CD4-positive, alpha-beta T cell treated with Interleukin-10 for 1 hour (primary cell): ENCODE measurements around the gene KMT5B.

Experiments used
- DNase-seq: peaks from one replicate; pipeline ENCODE4 v3.0.0-alpha.2; 2020

Gene KMT5B

DNA sequence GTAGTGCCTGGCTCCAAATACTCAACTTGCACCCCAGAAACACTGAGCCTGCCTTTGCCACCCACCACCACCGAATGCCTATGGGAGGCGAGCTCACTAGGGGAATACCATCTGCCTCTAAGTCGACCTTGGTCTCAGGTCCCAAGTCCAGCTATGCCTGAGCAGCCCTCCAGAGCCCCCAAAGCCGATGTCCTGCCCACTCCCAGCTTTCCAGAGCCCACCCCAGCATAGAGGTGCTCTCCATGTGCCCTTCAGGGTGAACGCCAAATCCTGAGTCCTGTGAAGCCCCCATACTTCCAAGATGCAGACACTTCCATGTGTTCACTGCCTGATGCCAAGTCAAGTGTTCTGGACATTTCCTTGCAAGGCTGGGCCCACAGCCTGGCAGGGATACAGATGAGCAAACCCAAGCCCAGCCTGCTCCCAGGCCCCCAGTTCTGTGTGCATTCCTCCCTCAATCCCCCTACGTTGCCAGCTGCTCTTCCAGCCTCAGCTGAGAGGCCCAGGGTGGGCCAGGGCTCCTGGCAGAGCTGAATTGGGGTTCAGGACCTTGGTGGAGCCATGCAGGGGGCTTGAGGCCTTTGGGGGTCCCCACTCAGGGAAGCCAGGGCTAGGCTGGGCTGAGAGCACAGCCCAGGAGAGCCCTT, 2.6 kb upstream of the KMT5B start:
- DNase-seq, result no peak

DNA sequence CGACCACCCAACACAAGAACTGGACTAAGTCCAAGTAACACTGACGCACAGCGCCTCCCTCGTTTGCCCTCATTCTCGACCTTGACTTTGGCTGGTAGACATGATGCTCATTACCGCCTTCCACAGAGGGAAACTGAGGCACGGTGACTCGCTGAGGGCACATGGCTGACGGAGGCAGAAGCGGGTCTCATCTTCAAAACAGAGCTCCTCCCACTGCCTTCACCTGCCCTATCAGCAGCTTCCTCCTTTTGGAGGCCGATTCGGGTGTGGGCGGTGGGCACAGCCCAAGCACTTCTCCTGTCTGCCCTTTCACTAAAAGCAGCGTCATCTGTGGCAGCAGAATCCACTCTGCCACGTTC, 2.0 kb upstream of the KMT5B start:
- peak; percentile 12 for DNase-seq

DNA sequence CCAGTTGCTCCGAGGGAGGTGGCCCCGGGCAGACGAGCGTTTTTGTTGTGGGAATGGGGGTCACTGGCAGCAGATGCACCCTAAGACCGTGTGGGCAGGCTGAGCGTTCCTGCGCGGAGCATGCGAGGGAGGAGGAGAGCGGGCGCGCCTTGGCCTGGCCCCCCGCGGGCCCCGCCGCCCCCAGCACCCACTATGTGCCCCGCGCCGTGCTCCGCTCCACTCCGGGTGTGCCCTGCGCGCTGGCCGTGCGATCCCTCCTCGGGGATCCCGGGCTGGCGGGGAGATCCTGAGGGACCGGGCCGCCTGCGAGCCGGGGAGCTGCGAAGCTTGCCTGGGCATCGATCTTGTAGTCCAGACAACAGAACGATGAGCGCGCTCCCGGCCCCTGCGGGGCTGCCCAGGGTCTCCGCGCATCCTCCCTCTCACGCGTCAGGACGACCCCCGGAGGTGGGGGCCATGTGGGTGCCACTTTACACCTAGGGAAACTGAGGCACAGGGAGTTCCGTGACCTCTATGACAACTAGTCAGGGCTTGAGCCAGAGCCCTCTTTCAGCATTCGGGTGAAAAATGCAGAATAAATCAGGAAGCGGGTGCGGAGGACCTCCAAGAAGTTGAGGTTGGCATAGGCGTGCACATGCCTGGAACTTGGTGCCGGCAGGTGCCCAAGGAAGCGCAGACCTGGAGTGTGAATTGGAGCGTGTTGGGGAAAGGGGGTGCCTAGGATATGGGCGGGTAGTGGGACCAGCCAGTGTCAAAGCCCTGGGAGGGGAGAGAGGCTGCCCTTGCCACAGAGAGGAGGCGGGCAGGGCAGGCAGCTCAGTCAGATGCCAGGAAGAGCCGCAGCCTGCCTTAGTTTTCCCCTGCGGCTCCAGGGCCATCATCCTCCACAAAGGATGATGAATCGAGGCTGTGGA, 1.3 kb upstream of the KMT5B start:
- DNase-seq, result no peak

DNA sequence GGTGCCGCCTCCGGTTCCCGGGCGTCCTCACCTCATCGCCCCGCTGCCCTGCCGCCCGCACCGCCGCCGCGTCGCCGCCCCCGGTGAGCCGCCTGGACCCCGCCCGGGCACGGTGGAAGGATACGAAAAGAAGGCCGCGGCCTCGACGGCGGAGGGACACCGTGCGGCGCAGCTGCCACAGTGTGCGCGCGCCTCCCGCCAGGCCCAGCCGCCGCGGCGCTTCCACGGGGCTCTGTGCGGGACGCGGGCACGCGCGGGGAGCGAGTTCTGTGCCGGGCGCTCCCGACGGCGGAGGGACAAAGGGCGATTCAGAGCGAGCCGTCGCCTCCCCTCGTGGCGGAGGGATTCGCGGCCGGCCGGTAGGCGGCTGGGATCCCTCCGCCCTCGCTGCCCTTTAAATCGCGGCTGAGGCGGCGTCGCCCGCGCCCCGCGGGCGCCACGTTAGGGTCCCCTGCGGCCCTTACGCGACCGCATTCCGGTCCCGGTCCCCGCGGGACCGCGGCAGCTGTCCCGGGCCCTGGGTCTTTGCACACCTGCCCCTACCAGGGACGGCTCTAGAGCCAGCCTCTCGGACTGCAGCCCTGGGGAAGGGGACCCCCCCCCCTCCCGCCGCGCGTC, 568 bp upstream of the KMT5B start:
- DNase-seq, result peak; percentile 86

DNA sequence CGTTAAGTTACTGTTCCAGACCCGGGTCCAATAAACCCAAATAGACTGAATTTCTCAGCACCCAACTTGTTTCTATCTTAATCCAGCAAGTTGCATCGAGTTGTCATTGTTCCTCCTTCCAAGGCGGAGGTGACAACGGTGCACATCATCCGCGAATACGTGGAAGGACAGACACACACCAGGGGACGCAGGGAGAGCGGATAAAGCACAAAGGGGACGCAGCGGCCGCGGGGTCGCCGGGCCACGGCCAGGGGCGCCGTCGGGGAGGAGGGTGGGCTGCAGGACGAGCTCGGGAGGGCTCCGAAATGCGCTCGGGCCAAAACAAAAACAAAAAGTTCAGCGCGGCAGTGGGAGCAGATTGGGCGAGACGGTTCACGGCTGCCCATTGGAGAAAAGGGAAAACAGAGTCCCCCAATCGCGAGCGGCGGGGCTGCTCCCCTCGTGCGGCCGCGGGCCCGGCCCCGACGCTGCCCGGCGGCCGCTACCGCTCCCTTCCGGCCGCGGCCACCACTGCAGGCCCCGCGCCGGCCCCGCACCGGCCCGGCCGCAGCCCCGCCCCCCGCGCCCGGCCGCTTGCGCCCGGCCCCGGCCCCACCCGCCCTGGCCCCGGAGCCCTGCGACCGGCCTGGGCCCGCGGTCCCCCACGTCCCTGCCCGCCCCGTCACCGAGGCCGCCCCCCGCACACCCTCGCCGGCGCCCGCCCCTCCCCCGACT, 518 bp downstream of the KMT5B start:
- DNase-seq, result peak; percentile 70

DNA sequence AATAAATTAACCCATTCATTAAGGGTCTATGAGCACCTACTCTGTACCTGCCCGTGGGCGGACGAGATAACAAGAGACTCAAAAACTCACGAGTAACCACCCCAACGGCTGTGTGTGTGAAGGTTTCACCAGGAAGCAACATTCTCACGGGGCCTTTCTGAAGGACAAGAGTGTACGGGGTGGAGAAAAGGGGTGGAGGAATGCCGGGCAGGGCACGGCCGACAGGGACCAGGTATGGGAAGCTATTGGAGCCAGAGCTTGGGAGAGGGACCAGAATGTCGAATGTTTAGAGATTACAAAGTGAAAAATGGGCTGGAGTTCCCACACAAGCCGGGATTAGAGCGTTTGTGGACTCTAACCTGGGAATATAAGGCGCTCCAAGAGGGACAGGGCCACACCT, 1.6 kb downstream of the KMT5B start:
- no peak for DNase-seq

DNA sequence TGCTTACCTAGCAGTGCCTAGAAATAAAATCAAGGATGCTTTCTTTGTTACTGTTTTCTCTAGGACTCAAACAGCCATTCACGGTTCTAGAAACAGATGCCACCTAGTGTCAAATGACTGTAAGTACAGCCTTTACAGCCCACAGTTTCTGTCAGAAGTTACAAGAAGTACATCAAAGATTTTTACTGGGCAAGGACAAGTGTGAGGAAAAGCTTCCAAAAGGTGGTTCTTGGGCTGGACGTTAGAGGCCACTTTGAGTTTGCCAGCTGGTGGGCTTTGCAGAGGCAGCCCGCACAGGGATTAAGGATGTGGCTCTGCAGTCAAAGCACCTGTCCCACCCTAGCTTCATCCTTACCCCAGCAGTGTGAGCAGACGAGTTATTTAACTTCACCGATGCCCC, 6.9 kb downstream of the KMT5B start:
- peak; percentile 69 for DNase-seq

DNA sequence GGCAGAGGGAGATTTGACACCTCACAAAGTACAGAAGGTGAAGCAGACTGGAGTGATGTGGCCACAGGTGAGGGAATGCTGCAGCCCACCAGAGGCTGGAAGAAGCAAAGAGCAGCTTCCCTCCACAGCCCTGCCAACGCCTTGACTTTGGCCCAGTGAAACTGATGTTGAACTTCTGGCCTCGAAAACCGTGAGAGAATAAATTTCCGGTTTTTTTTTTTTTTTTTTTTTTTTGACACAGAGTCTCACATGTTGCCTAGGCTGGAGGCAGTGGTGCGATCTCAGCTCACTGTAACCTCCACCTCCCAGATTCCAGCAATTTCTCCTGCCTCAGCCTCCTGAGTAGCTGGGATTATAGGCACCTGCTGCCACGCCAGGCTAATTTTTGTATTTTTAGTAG, 8.7 kb downstream of the KMT5B start:
- no peak for DNase-seq

DNA sequence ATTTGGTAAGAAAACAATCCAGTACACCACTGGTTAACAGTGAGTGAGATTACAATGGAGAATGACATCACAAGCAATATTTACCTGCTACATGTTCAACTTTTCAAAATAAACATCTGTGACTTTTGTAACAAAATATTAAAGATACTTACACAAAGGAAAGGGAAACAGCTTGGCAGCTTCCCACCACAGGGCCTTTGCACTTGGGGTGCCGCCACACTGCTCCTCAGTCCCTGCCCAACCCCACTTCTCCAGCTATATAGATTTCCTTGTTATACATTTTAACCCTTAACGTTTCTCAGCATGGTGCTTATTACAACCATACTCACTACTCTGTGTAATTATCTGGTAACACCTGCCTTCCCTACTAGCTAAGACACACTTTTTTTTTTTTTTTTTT, 10.9 kb downstream of the KMT5B start:
- DNase-seq, result no peak

DNA sequence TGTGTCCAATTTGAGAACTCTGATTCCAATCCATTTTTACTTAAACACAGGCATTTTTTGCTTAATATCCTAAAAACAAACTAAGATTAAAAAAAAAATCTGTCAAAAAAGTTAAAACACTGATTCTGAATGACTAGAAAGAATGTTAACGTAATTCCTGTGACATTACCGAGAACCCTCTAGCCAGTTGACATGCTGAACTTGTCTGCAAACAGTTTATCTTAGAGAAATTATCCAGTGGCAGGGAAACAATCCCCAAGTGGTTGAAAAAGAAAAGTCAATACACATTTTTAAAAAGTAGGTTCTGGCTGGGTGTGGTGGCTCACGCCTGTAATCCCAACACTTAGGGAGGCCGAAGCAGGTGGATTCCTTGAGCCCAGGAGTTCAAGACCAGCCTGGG, 11.6 kb downstream of the KMT5B start:
- no peak for DNase-seq

DNA sequence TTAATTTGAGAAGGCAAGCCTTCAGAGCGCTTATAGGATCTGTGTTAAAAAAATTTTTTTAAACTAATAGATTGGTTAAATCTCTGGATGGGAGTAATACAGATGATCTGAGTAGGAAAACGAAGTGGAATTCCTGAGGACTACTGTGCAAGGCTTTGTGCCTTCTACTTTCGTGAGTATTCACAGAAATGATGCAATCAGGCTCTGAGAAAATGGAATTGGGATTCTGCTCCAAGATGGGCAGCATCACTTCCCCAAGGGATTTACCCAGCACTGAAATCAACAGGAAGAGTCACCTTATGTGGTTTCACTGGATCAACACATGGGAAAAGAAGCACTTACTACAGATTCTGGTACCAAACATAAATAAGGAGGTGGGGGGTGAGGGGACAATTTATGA, 12.5 kb downstream of the KMT5B start:
- DNase-seq, result no peak

DNA sequence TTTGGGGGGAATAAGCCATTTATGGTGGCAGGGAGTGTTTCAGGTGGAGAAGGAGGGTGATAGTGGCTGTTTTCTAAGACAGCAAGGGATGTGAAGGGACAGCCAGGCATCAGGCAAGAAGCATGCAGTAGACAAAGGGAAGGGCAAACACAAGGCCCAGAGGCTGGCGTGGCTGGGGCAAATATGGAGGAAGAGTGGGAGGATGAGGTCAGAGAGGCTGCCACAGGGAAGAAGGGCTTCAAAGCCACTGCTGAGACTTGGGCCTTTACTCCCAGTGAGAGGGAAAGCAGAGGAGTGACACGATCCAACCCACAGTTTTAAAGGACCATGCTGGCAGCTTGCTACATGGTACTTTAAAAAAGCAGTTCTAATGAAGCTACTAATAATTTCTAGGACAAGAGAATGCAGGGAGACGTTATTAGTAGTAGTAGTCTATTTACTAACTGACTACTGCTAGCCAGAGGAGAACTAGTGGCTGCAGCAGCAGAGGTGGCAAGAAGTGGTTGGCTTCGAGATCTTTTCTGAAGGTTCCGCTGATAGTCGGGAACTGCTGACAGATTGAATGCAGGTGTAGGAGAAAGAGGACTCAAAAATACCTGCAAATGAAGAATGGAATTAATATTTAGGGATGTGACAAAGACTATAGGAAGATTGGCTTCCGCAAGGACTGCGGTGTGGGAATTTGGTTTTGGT, 13.7 kb downstream of the KMT5B start:
- no peak for DNase-seq

DNA sequence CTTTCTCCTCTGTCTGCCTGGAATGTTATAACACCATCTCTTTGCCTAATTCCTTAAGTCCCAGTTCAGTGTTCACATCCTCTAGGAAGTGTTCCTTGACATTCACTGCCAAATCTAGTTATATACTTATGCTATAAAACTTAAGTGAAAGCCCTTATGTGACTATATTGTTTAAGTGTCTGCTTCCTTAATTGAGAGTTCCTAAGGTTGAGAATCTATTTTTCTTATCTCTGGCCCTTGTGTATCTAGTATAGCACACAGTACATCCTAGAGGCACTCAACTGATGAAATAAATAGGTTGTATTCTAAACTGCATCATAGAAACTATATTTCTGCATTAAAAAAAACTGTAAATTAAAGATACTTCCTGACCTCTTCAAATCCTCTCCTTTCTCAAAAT, 16.9 kb downstream of the KMT5B start:
- no peak for DNase-seq

DNA sequence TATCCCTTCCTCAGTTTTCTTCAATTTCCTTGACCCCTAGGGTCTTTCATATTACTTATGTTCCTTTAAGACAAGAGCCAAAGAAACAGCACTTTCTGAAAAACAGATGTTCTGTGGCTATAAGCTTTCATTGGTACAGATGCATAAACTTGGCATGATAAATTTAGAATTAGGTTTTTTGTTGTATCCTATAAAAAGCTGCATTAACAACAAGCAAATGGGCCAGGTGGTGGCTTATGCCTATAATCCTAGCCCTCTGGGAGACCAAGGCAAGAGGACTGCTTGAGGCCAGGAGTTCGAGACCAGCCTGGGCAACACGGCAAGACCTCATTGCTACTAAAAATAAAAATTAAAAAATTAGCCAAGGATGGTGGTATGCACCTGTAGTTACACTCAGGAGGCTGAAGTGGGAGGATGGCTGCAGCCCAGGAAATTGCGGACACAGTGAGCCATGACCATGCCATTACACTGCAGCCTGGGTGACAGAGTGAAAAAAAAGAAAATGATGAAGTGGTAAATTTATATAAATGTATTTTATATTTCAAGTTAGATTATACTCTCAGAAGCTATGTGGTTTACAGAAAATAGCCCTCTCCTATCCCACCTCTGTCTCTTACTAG, 18.3 kb downstream of the KMT5B start:
- no peak for DNase-seq

DNA sequence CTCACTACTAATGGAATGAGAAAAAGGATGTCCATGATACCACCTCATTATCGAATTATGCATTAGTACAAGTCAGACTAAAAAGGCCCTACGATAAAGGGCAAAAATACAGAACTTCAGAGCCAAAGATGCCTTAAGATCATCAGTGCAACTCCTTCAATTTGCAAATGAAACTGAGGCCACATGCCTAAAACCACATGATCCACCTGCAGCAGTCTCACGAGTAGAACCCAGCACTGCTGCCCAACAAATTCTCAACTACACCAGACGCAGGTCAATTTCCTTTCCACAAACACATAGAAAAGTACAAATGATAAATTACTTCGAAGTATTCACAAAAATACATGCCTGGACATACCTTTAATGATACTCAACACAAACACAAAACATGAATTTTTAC, 20.1 kb downstream of the KMT5B start:
- no peak for DNase-seq

DNA sequence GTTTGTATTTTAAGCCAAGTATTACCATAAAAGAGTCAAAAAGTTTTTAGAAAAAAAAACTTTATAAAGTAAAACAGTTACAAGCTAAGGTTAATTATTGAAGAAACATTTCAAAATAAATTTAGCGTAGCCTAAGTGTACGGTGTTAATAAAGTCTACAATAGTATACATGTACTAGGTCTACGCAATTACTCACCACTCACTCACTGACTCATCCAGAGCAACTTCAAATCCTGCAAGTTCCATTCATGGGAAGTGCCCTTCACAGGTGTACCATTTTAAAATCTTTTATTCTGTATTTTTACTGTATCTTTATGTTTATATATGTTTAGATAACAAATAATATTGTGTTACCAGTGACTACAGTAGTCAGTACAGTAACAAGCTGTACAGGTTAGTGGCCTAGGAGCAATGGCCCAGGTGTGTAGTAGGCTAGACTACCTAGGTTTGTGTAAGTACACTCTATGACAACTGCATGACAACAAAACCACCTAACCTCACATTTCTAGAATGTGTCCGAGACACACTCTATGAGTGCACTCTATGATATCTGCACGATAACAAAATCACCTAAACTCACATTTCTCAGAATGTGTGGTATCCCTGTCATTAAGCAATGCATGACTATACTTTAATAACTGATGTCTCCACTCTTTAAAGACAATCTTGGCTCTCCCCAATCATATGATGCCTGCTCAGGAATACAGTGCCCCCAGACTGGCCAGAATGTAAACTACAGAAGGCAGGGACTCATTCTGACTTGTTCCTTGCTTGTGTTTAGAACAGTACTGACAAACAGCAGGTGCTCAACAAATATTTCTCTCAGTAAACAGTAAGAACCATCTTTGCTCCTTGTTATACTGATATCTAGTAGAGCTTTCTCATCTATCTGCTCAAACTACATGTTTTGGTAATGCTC, 21.2 kb downstream of the KMT5B start:
- DNase-seq, result no peak

DNA sequence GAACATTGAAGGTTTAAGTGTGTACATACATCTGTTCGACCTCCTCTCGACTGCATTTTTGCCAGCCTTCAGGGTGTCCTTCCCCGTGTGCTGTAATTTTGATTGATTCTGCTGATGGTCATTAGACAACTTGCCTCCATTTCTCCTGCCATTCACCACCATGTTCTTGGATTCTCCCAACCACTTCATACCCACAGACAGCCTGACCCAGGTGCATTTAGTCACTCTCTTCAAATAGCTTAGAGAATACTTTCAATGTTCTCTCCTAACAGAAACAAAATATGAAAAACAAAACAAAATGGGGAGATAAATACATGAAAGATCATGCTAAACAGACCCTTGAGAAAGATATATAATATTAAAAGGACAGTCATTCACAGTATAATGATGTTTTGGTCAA, 23.2 kb downstream of the KMT5B start:
- no peak for DNase-seq

DNA sequence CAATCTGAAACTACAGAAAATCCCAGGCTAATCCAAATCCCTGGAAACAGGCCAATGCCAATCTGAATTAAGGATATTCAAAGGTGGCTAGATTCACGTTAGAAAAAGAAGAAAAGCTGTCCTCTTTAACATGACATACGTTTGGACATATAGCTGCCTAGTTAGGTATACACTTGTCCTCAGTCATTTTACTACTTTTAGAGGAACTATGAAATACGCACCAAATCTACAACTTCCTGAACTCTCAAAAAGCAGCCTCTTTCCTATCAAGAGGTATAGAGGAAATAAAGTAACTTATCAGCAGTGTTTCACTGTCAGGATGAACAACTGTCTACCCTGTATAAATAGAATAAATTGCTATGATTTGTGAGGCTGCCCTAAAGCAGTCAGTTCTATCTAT, 24.0 kb downstream of the KMT5B start:
- no peak for DNase-seq

DNA sequence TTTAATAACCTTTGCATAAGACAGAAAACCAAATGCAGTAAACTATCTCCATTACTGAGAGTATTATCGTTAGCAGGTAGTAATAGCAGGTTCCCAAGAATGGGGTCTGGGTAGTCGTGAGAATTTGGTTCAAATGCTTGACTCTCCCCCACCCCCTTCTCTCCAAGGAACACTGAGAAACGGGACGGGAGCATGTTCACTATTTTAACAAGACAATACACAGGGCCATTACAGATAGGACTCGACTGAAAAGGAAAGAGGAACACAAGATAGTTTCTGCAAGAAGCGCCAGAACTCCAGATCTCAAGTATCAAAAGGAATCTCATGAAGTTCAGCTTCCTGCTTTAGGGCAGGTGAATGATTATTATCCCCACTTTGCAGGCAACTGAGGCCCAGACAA, 27.0 kb downstream of the KMT5B start:
- DNase-seq, result no peak

DNA sequence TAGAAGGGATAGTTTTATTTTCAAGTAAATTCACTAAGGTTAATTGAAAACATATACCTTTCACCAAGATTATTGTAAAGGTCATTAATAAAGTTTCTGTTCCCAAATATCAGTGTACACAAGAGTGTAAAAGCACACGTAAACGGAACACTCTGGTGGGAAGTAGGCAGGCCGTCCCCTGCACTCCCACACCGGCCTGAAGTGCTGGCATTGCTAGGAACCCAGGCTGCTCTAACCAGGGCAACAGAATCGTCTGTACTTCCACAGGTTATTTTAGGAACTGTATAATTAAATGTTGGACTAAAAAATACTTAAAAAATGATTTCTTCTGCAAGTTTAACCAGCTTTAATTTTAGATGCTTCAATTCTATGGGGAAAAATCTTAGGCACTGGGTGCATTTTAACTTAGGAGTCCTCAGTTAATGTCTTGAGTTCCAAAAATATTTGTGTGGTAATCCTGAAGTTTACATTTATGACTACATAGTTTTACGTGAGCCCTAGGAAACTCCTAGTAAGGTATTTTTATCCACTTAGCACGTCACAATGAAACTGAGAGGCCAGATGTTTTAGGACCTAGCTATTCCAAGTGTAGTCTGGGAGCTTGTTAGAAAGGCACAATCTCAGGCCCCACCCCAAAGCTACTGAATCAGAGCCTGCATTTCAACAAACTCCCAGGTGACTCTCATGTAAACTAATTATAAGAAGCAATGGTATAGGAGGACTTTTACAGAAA, 31.2 kb downstream of the KMT5B start:
- DNase-seq, result no peak

DNA sequence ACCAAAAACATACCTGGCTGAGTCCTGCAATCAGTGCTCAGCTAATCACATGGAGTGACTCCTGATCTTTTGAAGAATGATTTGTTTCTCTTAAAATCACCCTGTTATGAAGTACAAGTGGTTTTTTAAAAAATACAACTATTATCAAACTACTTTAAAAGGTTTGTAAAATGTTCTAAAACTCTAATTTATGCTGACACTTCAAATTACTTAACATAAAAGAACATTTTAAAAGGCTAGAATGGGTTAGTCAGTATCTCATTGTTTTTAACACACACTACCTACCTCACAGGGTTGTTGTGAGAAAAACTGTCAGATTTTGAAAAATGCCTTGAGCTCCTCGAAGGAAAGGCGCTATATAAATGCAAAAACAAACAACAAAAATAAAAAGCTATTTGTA, 33.2 kb downstream of the KMT5B start:
- DNase-seq, result no peak
